Tibial artery (tissue), 4 donors: ENCODE data around the gene RRAGC.

Experiments used
- DNase-seq, 2 donors: peaks; one replicate each; pipeline ENCODE4 v3.0.0-alpha.2; 2019
- H3K27ac ChIP-seq, 2 donors: fragments of 200-600 bp; sonication (generic) in 1 of 2; 1 replicate in 1 of 2; 2 replicates in 1 of 2; pipeline ENCODE4 v1.5.1; 2018 to 2019; ENCODE audit warnings: mild to moderate bottlenecking in 1 of 2
- H3K27me3 ChIP-seq, 2 donors: fragments of 200-600 bp; sonication (generic) in 1 of 2; one replicate each; pipeline versions ENCODE4 v1.5.1 to v1.6.0; 2016 to 2019
- H3K36me3 ChIP-seq, 3 donors: fragments of 200-600 bp; sonication (generic) in 2 of 3; one replicate each; pipeline ENCODE4 v1.5.1; 2016 to 2019; ENCODE audit warnings: mild to moderate bottlenecking in 2 of 3
- H3K4me1 ChIP-seq, 4 donors: fragments of 200-600 bp; sonication (generic) in 2 of 4; 1 replicate in 3 of 4; 2 replicates in 1 of 4; pipeline ENCODE4 v1.5.1; 2016 to 2019
- H3K4me3 ChIP-seq, 2 donors: fragments of 200-600 bp; sonication (generic) in 1 of 2; 1 replicate in 1 of 2; 2 replicates in 1 of 2; pipeline ENCODE4 v1.5.1; 2018 to 2019; ENCODE audit warnings: mild to moderate bottlenecking in 2 of 2
- H3K9me3 ChIP-seq, 3 donors: fragments of 200-600 bp; sonication (generic) in 1 of 3; one replicate each; pipeline ENCODE4 v1.5.1; 2016 to 2019
- CTCF ChIP-seq, 2 experiments: fragments of 200-600 bp in 1 of 2; fragments of 450-650 bp in 1 of 2; IDR thresholded peaks; one replicate each; pipeline ENCODE4 v1.5.1; 2017 to 2019; ENCODE audit warnings: antibody characterized with exemption in 2 of 2, mild to moderate bottlenecking in 1 of 2, moderate library complexity in 1 of 2
- intact Hi-C: fragments of 100-400 bp; cut with DNase I; formaldehyde crosslinking; loops from one replicate; pipeline ENCODE4 v1.15.0; 2023; ENCODE audit warnings: low total_unique reads

Gene RRAGC

GRCh38 chr1:38870996-38871395, 11.4 kb upstream of the RRAGC start:
- Histone ChIP-seq H3K36me3 (no peaks in the 10 kb centered on the region), H3K27me3 (no peaks in the 10 kb centered on the region), H3K27ac (no peak overlapping the region), H3K9me3 (no peaks in the 10 kb centered on the region), H3K4me1 (peaks cover 0 to 22% (median 14%) of the 10 kb centered on the region in 4 donors), H3K4me3 (no peak overlapping the region)
- no peak for TF ChIP-seq CTCF (IDR thresholded peaks at IDR 0.05)
- no peak for DNase-seq
- intact Hi-C loops: no loop called here

GRCh38 chr1:38867208-38867607, 7.6 kb upstream of the RRAGC start:
- H3K9me3 ChIP-seq: no peaks in the 10 kb centered on the region
- H3K36me3 ChIP-seq: peaks cover 0 to 13% (median 7%) of the 10 kb centered on the region in 3 donors
- H3K27me3 ChIP-seq: no peaks in the 10 kb centered on the region
- H3K4me3 ChIP-seq: no peak overlapping the region
- TF ChIP-seq CTCF (IDR thresholded peaks at IDR 0.05): no peak
- DNase-seq: no peak
- H3K27ac ChIP-seq: no peak overlapping the region
- H3K4me1 ChIP-seq: peaks cover 0 to 21% (median 7%) of the 10 kb centered on the region in 4 donors
- intact Hi-C loops: no loop called here

- peaks cover 0 to 13% (median 7%) of the 10 kb centered on the region in 3 donors for H3K36me3 ChIP-seq
- no peak overlapping the region for H3K27ac ChIP-seq
- H3K4me3 ChIP-seq: no peak overlapping the region
- no peak for TF ChIP-seq CTCF (IDR thresholded peaks at IDR 0.05)
- no peaks in the 10 kb centered on the region for H3K27me3 ChIP-seq
- intact Hi-C loops: no loop called here
- DNase-seq: no peak
- peaks cover 0 to 36% (median 11%) of the 10 kb centered on the region in 4 donors for H3K4me1 ChIP-seq
- no peaks in the 10 kb centered on the region for H3K9me3 ChIP-seq
Measured at GRCh38 chr1:38865112-38865715, 5.6 kb upstream of the RRAGC start.

GRCh38 chr1:38860454-38860795, 853 bp upstream of the RRAGC start:
- H3K9me3 ChIP-seq: no peaks in the 10 kb centered on the region
- TF ChIP-seq CTCF (IDR thresholded peaks at IDR 0.05): no peak
- peaks cover 14 to 23% (median 20%) of the 10 kb centered on the region in 3 donors for H3K36me3 ChIP-seq
- peak overlapping the region; percentile 97 to 98 for H3K4me3 ChIP-seq
- peaks cover 0 to 68% (median 26%) of the 10 kb centered on the region in 4 donors for H3K4me1 ChIP-seq
- no peaks in the 10 kb centered on the region for H3K27me3 ChIP-seq
- peak overlapping the region; percentile 83 to 97 for H3K27ac ChIP-seq
- no peak for DNase-seq
- intact Hi-C loops: loop anchor here (5.0 kb wide), 1 partner anchor 132 kb away; the partner anchor contains the start of gene AKIRIN1

GRCh38 chr1:38858833-38859560, 575 bp downstream of the RRAGC start:
- Histone ChIP-seq H3K4me3 (peak overlapping the region; percentile 97 to 98), H3K27me3 (no peaks in the 10 kb centered on the region), H3K36me3 (peaks cover 24 to 29% (median 26%) of the 10 kb centered on the region in 3 donors), H3K9me3 (no peaks in the 10 kb centered on the region), H3K27ac (peak overlapping the region; percentile 96 to 97), H3K4me1 (peaks cover 0 to 72% (median 26%) of the 10 kb centered on the region in 4 donors)
- DNase-seq: peak; percentile 59 to 81
- TF ChIP-seq CTCF (IDR thresholded peaks at IDR 0.05): no peak
- intact Hi-C loops: no loop called here
